Peyer's patch (tissue), 4 donors: ENCODE data around the gene CLEC4G. TPM values are rescaled to one million over a fixed set of nuclear protein-coding genes. Genes with fewer than 3 reads are reported as not detected.
A peak's percentile ranks its signal among the peaks of the same experiment; 100 is the strongest.

ENCODE experiments used
- DNase-seq, 3 donors: peaks; one replicate each; pipeline ENCODE4 v3.0.0-alpha.2; 2017 to 2019
- H3K27ac ChIP-seq, 4 donors: fragments of 200-600 bp; sonication (generic); one replicate each; pipeline ENCODE4 v1.5.1; 2016 to 2019
- H3K27me3 ChIP-seq, 2 donors: fragments of 200-600 bp; sonication (generic); one replicate each; pipeline ENCODE4 v1.5.1; 2019
- H3K36me3 ChIP-seq, 3 donors: fragments of 200-600 bp; sonication (generic); one replicate each; pipeline ENCODE4 v1.5.1; 2016 to 2019
- H3K4me1 ChIP-seq, 4 donors: fragments of 200-600 bp; sonication (generic); one replicate each; pipeline ENCODE4 v1.5.1; 2016 to 2019
- H3K4me3 ChIP-seq, 4 donors: fragments of 200-600 bp; sonication (generic); 1 replicate in 3 of 4; 2 replicates in 1 of 4; pipeline ENCODE4 v1.5.1; 2016 to 2019; ENCODE audit warnings: mild to moderate bottlenecking in 1 of 4
- H3K9me3 ChIP-seq, 4 donors: fragments of 200-600 bp; sonication (generic); one replicate each; pipeline ENCODE4 v1.5.1; 2016 to 2019; ENCODE audit warnings: mild to moderate bottlenecking in 1 of 4
- CTCF ChIP-seq, 6 experiments: fragments of 450-650 bp in 4 of 6; fragments of 200-600 bp in 2 of 6; sonication (generic) in 1 of 6; IDR thresholded peaks; one replicate each; pipeline ENCODE4 v1.5.1; 2017 to 2019; ENCODE audit warnings: antibody characterized with exemption in 6 of 6, mild to moderate bottlenecking in 3 of 6, moderate library complexity in 1 of 6
- POLR2A ChIP-seq, 2 donors: fragments of 450-650 bp; IDR thresholded peaks; one replicate each; pipeline ENCODE4 v1.5.1; 2017; ENCODE audit warnings: antibody characterized with exemption in 2 of 2, mild to moderate bottlenecking in 2 of 2, moderate library complexity in 2 of 2
- total RNA-seq, 4 donors: library from RNA; depleted of rRNA; stranded (reverse); fragments of >200 nt; gene quantifications; one replicate each; pipeline ENCODE4 v1.1.0, GENCODE V29; 2016

CLEC4G gene
- total RNA-seq, 4 donors from 2014 or later = 1.1 TPM; not detected in 3

GRCh38 chr19:7697721-7698287 lies 34.1 kb downstream of the CLEC4G start:
- H3K4me1 ChIP-seq = peaks cover 0 to 11% (median 0%) of the 10 kb centered on the region in 4 donors
- TF ChIP-seq CTCF (IDR thresholded peaks at IDR 0.05) = no peak
- no peak for TF ChIP-seq POLR2A (IDR thresholded peaks at IDR 0.05)
- no peaks in the 10 kb centered on the region for H3K9me3 ChIP-seq
- H3K36me3 ChIP-seq = no peaks in the 10 kb centered on the region
- H3K27ac ChIP-seq = no peak overlapping the region
- no peaks in the 10 kb centered on the region for H3K27me3 ChIP-seq
- no peak for DNase-seq
- no peak overlapping the region for H3K4me3 ChIP-seq

DNA sequence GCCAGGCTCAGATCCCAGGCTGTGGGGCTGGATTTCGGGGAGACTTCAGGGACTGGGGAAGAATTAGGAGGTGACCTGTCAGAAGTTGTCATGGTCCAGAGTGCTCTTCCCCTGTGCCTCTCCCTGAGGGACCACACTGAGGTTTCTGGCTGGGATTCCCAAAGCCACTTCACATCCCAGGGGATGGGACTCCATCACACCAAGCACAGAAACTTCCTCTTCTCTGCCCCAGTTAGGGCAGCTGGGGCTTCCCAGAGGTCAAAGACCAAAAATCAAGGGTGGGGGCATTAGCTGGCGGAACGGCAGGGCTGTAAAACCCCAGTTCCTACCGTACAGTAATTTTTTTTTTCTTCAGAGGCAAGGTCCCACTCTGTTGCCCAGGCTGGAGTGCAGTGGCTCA lies 37.4 kb downstream of the CLEC4G start:
- Histone ChIP-seq H3K27ac (peak overlapping the region in 1 of 4 donors; percentile 27), H3K36me3 (no peaks in the 10 kb centered on the region)
- no peak for DNase-seq

DNA sequence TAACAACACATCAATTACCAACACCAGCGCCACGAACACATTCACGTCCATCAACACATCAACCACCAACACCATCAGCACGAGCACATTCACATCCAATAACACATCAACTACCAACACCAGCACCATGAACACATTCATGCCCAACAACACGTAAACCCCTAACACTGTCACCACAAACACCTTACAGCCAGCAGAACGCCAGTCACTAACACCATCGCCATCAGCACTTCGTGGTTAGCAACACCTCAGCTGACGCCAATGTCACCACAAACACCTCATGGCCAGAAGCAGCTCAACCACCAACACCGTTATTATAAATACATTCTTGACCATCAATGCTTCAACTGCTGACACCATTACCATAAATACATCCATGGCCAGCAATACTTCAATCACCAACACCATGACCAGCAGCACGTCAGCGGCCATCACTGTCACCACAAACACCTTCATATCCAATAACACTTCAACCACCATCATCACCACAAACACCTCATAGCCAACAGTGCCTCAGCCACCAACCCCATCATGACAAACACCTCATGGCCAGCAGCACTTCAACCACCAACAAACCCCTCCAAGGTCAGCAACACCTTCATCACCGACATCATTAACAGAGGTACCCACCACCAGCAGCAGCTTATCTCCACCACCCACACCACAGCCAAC lies 39.4 kb downstream of the CLEC4G start:
- TF ChIP-seq CTCF (IDR thresholded peaks at IDR 0.05) (no peak), POLR2A (IDR thresholded peaks at IDR 0.05) (no peak)
- H3K4me1 ChIP-seq = peaks cover 0 to 11% (median 0%) of the 10 kb centered on the region in 4 donors
- DNase-seq = no peak
- no peaks in the 10 kb centered on the region for H3K36me3 ChIP-seq
- H3K27ac ChIP-seq = no peak overlapping the region
- no peak overlapping the region for H3K4me3 ChIP-seq
- H3K27me3 ChIP-seq = no peaks in the 10 kb centered on the region
- no peaks in the 10 kb centered on the region for H3K9me3 ChIP-seq

More for the DNA sequence above, 37.4 kb downstream of the CLEC4G start:
- Histone ChIP-seq H3K4me3 (no peak overlapping the region), H3K4me1 (peaks cover 0 to 11% (median 0%) of the 10 kb centered on the region in 4 donors), H3K27me3 (no peaks in the 10 kb centered on the region), H3K9me3 (no peaks in the 10 kb centered on the region)
- TF ChIP-seq CTCF (IDR thresholded peaks at IDR 0.05) = no peak
- no peak for TF ChIP-seq POLR2A (IDR thresholded peaks at IDR 0.05)

- Histone ChIP-seq H3K27ac (no peak overlapping the region), H3K9me3 (no peaks in the 10 kb centered on the region), H3K4me1 (peaks cover 0 to 11% (median 0%) of the 10 kb centered on the region in 4 donors), H3K36me3 (no peaks in the 10 kb centered on the region), H3K4me3 (no peak overlapping the region), H3K27me3 (no peaks in the 10 kb centered on the region)
- no peak for DNase-seq
- no peak for TF ChIP-seq POLR2A (IDR thresholded peaks at IDR 0.05)
- TF ChIP-seq CTCF (IDR thresholded peaks at IDR 0.05) = no peak
Observed at GRCh38 chr19:7691497-7691896, 40.4 kb downstream of the CLEC4G start.

DNA sequence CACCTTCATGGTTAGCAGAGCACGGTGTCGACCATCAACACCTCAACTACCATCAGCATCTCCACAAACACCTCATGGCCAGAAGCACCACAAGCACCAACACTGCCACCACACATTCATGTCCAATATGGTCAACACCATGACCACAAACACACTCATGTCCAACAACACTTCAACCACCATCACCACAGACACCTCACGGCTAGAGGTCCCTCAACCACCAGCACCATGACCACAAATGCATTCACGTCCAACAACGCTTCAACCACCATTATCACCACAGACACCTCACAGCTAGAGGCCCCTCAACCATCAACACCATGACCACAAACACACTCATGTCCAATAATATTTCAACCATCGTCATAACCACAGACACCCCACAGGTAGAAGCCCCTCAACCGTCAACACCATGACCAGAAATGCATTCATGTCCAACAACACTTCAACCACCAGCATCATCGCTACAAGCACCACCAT lies 41.1 kb downstream of the CLEC4G start:
- Histone ChIP-seq H3K27me3 (no peaks in the 10 kb centered on the region), H3K9me3 (no peaks in the 10 kb centered on the region), H3K36me3 (no peaks in the 10 kb centered on the region), H3K4me1 (peaks cover 0 to 11% (median 0%) of the 10 kb centered on the region in 4 donors), H3K4me3 (no peak overlapping the region), H3K27ac (no peak overlapping the region)
- TF ChIP-seq POLR2A (IDR thresholded peaks at IDR 0.05) (no peak), CTCF (IDR thresholded peaks at IDR 0.05) (no peak)
- no peak for DNase-seq
